GM10847 (cell line): ENCODE results near the gene RUNX2.

ENCODE experiments used
- POLR2A ChIP-seq: IDR thresholded peaks from 2 replicates; pipeline ENCODE4 v1.6.1; 2011; ENCODE audit not compliant: insufficient read length; ENCODE audit errors: extremely low read depth

The RUNX2 gene

DNA sequence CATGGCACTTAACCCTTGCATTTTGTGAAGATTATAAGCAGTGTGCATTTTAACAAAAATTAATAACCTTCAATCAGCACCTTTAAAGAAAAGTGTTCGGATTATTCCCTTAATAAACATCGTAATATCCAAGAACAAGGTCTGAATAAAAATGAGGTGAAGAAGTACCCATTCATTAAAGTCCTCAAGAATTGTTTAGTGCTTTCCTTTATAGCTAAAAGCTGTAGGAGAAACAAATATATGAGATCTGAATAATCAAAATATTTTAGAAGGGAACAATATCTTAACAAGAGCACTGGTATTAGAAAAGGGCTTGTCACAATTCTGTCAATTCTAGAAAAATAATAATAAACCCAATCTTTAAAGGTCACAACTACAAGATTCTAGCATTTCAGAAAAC is 217.3 kb downstream of the RUNX2 start:
- TF ChIP-seq POLR2A, result no peak

DNA sequence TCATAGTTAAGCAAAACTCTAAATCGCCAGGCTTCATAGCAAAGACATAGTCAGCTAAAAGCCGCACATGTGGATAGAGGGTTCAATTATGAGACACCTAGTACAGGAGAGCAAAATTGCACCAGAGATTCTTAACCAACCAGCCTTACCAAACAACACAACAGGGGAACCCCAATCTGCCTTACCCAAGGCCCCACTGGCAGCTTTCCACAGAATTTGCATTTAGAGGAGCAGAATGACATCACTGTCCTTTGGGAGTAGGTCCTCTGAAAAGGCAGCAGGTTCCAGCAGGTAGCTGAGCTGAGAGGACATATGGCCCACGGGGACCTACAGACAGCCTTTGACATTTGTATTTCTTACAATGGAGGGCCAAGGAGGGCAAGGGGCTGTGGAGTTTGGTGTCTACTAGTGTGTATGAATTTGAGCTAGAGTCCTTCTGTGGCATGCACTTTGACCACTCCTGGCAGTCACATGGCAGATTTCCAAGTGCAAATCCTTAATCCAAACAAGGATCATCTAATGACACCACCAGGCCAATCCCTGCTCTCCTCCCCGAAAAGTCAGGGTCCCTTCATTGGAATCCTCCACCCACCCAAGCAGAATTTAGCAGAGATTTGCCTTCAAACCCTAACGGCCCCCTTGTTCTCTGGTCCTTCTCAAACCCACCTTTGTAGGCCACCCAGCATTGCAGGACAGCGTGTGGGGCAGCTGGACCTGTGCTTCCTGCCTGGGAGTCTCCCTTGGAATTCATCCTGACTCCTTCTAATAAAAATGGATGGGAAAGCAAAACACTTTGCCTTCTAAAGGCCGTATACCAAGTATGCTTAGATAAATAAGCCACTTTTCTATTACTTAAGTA is 220.8 kb downstream of the RUNX2 start:
- no peak for TF ChIP-seq POLR2A

DNA sequence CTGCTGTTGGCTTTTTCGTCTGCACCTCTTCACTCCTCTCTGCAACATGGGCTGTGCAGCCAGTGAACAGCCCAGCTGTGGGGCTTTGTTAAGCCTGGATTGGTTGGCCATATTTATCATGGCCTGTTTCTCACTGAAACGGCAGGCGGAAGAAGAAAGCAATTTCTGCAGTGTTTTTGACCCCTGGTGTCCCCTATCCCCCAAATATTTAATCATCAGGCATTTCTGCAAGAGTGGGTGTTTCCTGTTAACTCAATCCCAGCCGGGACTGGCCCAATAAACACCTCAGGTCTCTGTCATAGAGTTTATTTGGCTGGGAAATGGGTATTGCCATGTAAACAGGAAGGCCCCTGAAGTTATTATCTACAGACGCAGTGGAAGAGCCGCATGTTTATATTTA is 224.4 kb downstream of the RUNX2 start:
- no peak for TF ChIP-seq POLR2A

DNA sequence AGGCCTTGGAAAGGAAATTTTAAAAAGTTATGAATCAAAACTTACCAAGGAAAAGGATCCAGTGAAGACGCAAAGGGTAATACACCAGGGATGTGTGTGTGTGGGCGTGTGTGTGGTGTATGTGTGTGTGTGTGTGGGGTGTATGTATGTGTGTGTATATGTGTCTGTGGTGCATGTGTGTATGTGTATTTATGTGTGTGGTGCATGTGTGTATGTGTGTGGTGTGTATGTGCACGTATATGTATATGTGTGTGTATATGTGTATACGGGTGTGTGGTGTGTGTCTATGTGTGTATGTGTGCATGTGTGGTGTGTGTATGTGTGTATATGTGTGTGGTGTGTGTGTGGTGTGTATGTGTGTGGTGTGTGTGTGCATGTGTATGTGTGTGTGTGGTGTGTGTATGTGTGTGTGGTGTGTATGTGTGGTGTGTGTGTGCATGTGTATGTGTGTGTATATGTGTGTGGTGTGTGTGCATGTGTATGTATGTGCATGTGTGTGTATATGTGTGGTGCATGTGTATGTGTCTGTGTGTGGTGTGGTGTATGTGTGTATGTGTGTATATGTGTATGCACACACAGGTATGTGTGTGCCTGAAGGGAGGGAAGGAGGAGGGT is 225.7 kb downstream of the RUNX2 start:
- TF ChIP-seq POLR2A, result no peak

DNA sequence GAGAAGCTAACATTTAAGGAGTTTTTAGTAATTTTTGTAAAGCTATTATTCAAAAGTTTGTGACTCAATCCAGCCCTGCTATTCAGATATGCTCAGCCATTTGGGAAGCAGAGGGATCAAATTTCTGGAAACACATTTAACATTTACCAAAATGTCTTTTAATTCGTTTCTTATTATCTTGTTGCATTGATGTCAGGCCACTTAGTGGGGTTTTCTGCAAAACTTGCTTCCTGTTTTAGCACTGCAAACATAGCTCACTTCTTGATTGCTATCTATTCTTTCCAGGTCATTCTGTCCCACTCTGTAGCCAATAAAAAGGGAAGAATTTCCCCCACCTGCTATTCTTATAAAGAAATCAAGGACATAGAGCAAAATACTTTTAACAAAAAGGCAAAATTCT is 226.5 kb downstream of the RUNX2 start:
- TF ChIP-seq POLR2A, result no peak

DNA sequence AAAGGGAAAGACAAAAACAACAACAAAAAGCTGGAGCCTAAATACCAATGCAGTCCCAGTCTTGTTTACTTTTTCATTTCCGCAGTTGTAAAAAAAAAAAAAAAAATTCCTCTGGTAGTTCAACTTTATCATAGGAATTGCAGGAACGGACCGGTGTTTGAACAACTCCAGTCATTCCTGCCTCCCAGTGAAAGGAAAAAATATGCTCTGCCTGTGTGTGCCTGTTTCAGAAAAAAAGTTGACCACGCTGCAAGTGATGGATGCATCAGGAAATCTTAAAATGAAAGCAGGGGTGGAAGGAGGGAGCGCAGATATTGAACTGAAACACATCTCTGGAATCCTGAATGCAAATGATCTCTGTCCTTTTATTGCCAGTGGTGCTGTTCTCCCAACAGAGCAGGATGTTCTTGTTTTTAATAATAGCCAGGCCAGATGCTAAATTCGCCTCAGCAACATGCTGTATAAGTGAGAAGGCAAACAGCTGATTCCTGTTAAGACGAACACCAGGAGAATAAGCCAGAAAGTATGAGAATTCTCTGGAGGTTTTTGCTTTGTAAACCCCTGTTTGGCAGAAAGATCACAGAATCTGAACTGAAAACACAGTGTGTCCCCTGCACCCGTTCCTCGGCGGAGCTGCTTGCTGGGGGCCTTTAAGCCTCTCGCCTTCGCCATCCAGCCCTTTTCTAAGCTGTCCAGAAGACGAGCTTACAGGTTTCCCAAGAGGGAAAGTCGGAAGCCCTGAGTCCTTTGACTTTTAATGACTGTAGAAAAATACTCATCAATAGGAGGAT is 228.0 kb downstream of the RUNX2 start:
- TF ChIP-seq POLR2A, result no peak

DNA sequence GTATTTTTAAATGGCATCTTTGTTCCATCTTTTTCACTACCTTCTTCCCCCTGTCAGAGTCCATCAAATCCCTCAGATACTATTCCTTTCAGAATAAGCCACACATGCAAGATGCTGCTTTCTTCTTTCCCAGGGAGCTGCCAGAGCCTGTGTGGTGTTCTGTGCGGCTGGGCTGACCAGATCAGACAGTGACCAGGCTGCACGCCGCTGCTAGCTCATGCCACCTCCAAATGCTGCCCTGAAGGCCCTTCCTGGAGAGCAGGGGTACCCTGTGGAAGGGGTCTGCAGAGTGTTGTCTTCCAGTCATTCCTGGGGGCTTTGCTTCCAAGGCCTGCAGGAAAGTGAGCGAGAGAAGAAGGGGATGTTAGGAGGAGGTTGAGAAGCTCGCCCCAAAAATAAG is 228.7 kb downstream of the RUNX2 start:
- TF ChIP-seq POLR2A, result no peak

DNA sequence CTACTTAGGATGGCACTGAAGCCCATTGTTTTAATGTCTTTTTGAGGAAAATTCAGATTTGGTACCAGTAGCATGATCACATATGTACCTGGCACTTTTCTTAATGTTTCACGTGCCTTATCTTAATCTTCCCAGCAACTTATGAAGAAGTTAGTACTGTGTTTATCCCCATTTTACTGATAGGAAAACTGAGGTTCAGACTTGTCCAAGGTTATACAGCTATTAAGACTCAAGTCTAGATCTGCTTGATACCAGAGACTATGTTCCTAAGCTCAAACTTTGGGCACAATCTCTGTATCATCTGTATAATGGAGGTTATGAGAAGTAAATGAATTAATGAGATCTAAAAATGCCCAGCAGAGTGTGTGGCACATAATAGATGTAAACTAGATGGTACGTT is 229.3 kb downstream of the RUNX2 start:
- TF ChIP-seq POLR2A, result no peak

DNA sequence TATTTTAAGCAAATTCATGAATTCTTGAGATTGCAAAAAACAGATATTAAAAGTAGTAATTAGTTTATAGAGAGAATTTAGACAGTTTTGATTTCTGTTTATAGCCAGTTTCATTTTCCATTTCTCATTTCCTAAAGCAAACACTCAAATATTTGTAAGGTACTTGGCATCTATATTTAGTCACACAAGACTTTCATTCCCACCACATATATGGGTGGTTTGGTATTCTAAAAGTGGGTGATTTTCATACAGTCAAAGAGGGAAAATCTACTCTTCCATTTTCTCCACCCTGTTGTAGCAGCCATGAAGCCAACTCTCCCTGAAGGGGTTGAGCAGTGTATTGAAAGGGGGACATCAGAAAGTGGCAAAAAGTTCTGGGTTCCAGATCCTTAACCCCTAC is 230.7 kb downstream of the RUNX2 start:
- TF ChIP-seq POLR2A, result no peak

DNA sequence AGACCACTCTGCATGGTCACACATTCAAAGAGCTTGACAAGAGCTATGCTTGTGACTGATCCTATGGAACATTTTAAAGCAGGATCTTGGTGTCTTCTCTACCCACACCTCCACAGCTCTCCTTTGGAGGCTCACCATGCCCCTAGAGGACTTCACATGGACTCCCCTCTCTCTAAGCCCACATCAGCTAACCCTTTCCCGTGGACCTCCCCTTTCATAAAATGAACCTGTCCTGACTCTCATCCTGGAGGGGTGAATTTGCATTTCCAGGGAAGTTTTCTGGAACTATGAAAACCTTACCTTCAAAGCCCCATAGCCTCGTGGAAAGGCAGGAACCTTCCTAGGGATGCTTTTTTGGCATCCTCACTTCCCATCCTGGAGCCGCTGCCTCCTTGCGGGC is 234.0 kb downstream of the RUNX2 start:
- no peak for TF ChIP-seq POLR2A

DNA sequence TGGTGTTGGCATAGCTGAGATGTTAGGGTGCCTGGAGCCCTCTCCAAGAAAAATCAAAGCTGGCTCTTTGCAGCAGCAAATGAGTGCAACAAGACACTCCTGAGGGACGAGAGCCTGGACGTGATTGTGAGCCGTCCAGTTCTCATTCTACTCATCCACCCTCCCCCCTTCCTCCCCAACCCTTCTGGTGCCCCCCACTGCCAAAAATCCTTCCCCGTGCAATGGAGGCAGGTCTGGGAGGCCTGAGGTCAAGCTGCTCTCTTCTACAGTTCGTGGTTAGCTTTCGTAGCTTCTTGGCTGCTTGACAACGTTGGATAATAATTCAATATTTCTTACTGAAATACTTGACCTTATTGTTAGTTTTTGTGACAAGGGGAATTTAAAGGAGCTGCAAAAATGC is 234.9 kb downstream of the RUNX2 start:
- no peak for TF ChIP-seq POLR2A

DNA sequence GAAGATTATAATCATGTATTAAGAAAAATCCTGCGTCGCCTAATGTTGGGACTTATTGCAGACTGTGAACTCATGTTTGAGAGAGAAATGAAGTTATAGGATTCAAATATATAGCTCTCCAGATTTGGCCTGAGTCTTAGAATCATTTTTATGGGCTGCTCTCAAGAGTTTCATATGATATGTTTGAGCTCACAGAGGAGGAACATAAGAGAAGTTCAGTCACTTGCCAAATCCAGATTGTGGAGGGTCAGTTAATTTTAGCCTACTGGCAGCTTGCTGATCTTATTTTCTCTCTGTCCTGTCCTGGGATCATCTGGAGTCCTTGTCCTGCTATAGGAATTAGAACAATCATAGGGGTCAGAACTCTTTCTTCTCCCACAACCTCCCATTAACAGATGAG is 235.7 kb downstream of the RUNX2 start:
- no peak for TF ChIP-seq POLR2A

DNA sequence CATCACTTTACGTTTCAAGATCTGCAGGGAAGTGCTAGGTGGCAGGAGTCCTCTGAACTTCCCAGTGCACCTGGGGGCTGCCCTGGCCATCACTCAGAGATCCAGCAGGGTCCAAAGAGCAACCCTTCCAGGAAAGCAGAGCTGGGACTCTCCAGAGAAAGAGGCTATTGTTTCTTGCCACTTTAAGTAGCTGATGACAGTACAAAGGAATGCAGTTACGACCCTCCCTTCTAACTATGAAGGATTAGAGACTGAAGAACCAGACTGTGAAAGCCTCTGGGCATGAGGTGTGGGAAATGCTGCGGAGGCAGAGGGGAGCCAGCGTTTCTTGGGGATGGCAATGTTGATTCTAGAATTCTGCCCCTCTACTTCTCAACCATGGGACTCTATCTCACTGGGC is 238.8 kb downstream of the RUNX2 start:
- TF ChIP-seq POLR2A, result no peak

DNA sequence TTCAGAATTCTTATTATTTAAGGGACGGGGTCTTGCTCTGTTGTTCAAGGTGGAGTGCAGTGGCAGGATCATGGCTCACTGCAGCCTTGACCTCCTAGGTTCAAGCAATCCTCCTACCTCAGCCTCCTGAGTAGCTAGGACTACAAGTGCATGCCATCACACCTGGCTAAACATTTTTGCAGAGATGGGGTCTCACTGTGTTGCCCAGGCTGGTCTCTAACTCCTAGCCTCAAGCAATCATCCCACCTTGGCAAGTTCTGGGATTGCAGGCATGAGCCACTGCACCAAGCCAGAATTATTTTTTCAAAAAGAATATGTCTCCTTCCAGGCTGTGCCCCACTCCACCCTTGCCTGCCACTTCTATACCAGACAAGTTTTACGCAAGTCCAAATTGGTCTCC is 239.7 kb downstream of the RUNX2 start:
- TF ChIP-seq POLR2A, result no peak

DNA sequence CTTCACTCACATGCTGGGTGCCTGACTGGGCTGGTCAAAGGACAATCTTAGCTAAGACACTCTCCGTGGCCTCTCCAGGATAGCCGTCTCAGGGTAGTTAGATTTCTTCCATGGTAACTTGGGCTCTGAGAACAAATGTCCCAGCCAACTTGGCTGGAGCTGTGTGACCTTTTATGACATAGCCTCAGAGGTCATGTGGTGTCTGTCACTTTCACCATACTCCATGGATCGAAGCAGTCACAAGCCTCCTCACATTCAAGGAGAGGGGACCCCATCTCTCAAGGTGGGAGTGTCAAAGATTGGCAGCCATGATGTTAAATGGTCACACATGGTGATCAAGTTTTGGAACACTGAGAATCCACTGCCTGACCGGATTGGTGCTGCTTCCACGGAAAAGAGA is 240.5 kb downstream of the RUNX2 start:
- TF ChIP-seq POLR2A, result no peak

DNA sequence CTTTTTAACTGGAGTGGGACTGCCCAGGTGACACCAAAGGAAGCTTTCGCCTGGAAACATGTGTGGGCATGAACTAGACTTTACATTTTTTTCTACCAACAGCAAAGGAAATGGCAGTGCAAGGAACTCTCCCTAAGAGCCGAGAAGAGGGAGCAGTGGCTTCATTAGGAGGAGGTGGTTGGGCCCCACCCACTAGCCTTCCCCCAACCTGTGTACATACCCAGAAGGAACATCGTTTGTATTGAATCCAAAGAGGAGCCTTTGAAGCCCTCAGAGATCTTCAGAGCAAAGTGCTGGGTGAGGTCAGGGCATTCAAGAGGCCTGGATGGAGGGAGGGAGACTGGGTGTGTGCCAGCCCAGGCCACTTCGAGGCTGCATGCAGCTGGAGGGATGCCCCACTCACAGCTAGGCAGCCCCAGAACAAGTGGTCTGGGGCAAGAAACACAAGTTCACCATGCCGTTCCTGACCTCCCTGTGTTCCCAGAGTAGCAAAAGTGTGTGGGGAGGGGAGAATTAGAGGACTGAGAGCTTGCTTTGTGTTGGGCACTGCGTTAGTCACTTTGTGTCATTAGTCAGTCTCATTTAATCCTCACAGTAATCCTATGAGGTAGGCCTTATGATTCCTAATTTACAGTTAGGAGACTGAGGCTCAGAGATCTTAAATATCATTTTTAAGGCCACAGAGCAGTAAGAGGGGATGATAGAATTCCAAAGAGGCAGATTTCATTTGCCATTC is 241.2 kb downstream of the RUNX2 start:
- TF ChIP-seq POLR2A, result no peak

DNA sequence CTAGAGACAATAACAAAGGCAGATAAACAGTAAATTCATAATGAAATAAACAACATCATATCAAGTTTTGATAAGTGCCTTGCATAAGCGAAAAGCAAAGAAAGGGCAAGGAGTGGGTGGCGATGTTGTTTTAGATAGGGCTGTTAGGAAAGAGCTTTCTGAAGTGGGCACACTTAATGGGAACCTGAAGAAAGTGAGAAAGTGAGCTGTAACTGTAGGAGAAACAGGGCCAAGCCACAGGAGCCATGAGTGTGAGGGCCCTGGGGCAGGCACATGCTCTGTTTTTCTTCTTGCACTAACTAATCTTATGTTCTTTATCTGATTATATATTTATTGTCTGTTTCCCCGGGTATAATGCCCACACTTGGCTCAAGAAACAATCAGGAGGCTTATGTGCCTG is 243.0 kb downstream of the RUNX2 start:
- TF ChIP-seq POLR2A, result no peak
